GM19351 (cell line): ENCODE measurements around the gene RGS5.

Experiments
- ATAC-seq: cut with Tn5 transposase; IDR thresholded peaks from one replicate; pipeline ENCODE4 v1.9.1; 2021; ENCODE audit warnings: mild to moderate bottlenecking, moderate library complexity; ENCODE audit not compliant: unreplicated experiment

RGS5 gene

DNA sequence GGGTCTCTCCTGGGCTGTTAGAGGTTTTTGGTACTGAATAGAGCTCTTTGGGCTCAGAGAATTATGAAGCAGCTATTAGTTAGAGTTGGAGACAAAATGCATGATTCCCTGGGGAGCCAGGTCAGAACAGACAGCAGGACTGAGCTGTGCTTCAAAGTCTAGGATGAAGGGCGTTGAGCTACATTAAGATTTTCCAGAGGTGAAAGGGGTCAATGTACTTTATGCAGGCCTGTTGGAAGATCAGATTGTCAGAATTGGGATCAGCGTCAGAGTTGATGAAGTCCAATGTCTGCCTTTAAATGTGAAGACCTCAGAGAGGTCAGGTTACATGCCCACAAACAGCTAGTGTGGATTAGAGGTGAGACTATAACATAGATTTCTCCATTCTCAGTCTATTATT lies 53.8 kb downstream of the RGS5 start:
- no peak for ATAC-seq

DNA sequence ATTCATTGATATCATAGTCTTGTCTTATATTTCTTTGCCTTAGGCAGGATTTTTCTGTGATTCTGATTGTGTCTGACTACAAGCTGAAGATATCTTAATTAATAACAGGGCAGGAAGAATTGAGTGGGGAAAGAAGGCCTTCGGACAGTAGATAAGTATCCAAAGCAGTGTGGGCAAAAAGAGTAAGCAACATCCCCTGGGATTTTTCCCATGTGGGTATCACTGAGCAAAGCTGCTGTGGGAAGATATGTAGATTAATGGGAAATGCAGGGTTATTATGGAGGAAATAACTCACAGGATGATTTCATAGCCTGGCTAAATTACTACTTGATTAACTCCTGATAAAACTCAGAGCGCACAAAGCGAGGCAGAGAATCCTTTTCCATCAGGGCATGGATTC lies 55.7 kb downstream of the RGS5 start:
- no peak for ATAC-seq

DNA sequence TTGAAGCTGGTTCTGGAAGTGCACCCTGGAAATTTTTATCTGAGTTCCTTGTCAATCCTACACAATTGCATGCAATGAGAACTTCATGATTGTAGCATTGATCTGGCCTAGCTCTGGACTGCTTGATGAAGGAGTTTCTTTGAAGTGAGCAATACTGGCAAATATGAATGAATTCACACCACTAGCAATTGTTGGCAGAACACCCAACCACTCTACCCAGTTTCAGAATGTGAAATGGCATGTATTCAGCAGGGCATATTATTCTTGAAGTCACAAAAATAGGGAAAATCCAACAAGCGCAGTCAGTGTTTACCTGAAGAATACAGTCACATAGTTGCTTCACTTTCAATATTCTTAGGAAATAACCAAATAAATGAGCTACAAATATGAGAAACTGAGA lies 57.3 kb downstream of the RGS5 start:
- ATAC-seq: no peak

DNA sequence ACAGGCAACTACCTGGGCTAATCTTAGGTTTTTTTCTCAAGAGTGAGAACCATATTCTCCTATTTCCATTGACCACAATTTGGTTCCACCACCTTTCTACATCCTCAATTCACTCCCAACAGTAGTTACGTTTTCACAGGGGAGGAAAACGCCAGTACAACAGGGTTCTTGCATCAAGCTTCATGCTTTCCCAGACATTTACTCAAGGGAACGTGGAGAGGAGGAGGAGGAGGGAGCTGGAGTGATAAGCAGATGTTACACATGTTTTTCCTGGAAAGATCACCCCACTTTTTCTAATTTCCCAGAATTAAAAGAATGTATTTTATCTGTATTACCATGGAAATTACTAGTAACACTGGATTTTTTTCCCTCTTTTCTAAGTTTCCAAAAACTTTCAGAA lies 58.3 kb downstream of the RGS5 start:
- no peak for ATAC-seq

DNA sequence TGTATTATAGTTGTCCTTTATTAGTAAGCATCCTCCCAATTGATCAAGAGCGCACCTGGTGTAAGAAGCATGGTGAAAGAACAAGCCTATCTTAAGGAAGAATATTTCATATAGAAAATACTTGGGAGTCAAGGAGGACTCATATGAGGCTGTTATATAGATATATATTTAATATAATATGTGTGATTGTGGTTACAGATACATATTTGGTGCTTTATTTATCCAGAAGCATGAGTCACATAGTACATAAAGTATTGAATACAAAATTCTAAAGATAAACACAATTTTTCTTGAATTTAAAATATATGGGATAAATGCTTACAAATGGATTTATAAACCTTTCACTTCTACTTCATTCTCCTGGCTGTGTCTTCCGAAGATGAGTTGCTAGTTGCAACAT lies 60.6 kb downstream of the RGS5 start:
- no peak for ATAC-seq

GRCh38 chr1:163141556-163141955 lies 61.2 kb downstream of the RGS5 start:
- no peak for ATAC-seq

GRCh38 chr1:163137556-163138265 lies 65.0 kb downstream of the RGS5 start:
- no peak for ATAC-seq

- ATAC-seq: no peak
Measured at GRCh38 chr1:163131981-163132380, 70.7 kb downstream of the RGS5 start.

DNA sequence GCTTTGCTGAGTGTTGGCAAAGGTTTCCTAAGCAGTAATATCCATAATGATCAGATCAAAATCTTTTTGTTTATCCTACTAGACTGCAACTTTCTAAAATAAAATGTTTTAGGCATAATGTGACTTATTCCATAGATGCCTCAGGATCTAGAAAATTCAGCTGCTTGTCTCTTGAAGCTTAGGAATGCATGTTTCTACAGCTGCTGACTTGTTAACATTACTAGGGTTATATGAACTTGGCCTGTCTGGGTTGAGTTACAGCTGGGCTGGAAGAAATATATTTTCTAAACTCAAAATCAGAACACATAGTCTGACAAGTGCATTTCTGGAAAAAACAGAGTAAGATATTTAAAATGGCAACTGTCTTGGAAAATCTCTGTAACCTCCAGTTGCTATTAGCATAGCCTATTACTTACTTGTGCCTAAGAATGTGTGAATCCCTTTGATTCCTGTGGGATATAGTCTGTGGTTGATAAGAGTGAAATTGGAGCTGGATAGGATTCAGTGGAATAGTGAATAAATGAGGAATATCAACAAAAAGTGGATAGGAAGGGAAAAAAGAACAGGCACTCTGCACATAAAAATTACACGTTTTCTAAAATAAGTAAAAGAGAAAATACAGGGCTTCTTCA lies 72.4 kb downstream of the RGS5 start:
- ATAC-seq: no peak

DNA sequence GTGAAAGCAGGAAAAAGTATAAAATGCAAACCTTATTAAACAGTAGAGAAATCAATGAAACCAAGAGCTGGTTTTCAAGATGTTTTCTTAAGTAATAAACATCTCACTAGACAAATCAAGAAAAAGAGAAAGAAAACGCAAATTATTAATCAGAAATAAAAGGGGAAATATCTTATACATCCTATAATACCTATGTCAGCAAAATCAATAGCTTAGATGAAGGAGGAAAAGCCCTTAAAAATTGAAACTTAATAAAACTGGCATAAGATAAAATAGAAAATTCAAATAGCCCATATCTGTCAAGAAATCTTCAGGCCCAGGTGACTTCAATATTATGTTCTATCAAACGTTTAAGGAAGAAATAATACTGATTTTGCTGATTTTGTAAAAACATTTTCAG lies 74.4 kb downstream of the RGS5 start:
- no peak for ATAC-seq

GRCh38 chr1:163124812-163125211 lies 77.9 kb downstream of the RGS5 start:
- ATAC-seq: no peak

- ATAC-seq: no peak
Measured at GRCh38 chr1:163120372-163120771, 82.3 kb downstream of the RGS5 start.

GRCh38 chr1:163119707-163120106 lies 83.0 kb downstream of the RGS5 start:
- no peak for ATAC-seq

- no peak for ATAC-seq
Measured at GRCh38 chr1:163115887-163116286, 86.8 kb downstream of the RGS5 start.

- no peak for ATAC-seq
Measured at GRCh38 chr1:163107655-163108054, 95.1 kb downstream of the RGS5 start.

- ATAC-seq: no peak
Measured at GRCh38 chr1:163106364-163106987, 96.2 kb downstream of the RGS5 start.

- ATAC-seq: no peak
Measured at GRCh38 chr1:163104385-163105099, 98.2 kb downstream of the RGS5 start.

DNA sequence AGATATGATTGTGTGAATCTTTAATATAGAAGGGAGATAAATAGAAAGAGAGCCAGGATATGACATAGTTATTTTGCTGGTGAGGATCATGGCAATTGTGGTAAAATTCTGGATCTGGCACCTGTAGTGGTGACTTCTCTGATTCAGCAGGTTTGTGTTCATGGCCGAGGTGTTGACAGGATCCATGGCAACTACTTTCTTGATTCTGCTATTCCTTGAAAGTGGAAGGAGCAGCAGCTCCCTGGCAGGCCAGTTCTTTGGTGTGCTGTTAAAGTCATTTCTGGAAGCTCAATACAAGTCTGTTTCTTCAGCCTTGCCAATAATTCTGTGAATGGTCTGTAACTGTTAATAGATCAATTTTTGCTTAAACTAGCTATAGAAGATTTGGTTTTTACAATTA lies 100.1 kb downstream of the RGS5 start:
- no peak for ATAC-seq

DNA sequence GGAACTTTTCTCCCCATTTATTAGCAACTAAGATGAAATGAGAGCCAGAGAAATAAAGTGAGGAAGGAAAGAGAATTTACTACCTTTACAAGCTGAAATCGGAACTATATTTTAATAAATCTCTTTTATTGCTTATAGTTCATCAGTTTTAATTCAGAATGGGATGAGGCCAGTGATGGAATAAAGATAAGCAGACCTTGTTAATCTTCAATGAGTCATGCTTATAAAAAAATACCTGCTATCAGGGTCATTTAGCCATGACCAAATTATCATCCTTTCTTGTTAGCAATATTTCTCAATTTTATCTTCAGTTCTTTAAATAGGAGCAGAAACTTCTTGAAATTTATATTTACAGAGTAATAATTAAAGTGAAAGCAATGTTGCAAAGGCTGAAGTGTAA lies 107.5 kb downstream of the RGS5 start:
- ATAC-seq: no peak

DNA sequence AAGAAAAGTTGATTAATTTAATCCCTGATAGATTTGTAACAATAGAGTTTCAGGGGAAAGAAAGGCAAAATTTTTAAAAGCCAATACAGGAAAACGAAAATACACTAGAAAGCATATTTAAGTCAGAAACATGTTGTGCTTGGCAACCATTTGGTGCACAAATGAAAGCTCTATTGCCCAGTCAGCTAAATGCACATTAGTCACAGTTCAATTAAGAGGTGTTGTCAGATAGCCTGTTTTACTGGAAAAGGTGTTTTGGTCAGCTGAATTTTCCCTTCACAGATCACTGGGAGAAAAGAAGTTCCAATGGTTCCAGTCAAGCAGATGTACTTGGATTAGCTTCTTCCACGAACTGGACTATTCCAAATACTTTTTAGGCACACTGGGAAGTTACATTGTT lies 108.1 kb downstream of the RGS5 start:
- ATAC-seq: no peak

- no peak for ATAC-seq
Measured at GRCh38 chr1:163094182-163094581, 108.5 kb downstream of the RGS5 start.

DNA sequence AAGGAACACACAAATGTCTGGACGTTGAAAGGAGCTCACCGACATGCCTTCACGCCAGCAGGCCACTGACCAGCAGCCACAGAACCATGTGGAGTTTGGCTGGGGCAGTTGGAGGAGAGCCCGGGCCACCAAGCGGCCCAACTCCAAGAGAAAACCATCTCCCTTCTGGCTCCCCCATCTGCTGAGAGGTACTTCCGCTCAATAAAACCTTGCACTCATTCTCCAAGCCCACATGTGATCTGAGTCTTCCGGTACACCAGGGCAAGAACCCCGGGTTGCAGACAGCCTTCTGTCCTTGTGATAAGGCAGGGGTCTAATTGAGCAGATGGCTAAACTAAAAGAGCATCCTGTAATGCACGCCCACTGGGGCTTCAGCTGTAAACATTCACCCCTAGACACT lies 109.1 kb downstream of the RGS5 start:
- ATAC-seq: no peak
